Cardiac fibroblast (primary cell): ENCODE measurements around the gene CACNA1D.

ENCODE experiments used
- DNase-seq, 2 donors: peaks; one replicate each; pipeline versions ENCODE4 v3.0.0 to v3.0.0-alpha.2; 2010; ENCODE audit warnings: low read depth in 2 of 2
- H3K4me3 ChIP-seq, 2 donors: replicated peaks in 1 of 2; 1 replicate in 1 of 2; 2 replicates in 1 of 2; pipeline ENCODE4 v1.5.1; 2011; ENCODE audit warnings: low read depth in 2 of 2, low read length in 2 of 2, mild to moderate bottlenecking in 2 of 2, moderate library complexity in 1 of 2
- TF ChIP-seq, protein P1 (sequence below): IDR thresholded peaks from one replicate; pipeline ENCODE4 v1.5.1; 2011; ENCODE audit warnings: low read depth, mild to moderate bottlenecking, low read length, inconsistent platforms

Gene CACNA1D

DNA sequence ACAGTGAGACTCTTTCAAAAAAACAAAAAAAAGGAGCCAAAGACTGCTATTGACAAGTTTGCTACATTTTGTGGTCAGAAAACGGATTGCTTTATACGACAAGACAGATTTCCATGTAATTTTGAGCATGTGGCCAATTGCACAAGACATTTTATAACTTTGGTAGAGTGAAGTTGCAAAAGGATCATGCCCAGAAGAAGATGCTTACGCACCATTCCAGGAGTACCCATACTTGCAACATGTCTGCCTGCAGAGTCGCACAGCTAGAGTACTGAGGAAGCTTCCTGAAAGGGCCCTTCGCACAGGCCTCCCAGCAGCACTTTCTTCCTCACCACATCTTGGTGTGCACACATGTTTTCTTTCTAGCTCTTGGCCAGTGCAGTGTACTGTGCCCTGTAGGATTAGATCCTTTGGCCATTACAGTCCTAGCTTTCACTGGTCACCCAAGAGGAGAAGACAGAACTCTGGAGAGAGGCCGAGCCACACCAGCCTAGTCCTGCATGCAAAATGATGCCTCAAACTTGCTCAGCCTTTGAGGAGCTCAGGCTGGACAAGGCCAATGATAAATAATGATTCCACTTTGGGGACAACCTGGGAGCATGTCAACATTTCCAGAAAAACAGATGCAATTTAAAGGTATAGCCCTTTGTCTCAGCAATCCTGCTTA lies 340.2 kb downstream of the CACNA1D start:
- H3K4me3 ChIP-seq, result no peak overlapping the region
- no peak for DNase-seq
- TF ChIP-seq, protein P1, sequence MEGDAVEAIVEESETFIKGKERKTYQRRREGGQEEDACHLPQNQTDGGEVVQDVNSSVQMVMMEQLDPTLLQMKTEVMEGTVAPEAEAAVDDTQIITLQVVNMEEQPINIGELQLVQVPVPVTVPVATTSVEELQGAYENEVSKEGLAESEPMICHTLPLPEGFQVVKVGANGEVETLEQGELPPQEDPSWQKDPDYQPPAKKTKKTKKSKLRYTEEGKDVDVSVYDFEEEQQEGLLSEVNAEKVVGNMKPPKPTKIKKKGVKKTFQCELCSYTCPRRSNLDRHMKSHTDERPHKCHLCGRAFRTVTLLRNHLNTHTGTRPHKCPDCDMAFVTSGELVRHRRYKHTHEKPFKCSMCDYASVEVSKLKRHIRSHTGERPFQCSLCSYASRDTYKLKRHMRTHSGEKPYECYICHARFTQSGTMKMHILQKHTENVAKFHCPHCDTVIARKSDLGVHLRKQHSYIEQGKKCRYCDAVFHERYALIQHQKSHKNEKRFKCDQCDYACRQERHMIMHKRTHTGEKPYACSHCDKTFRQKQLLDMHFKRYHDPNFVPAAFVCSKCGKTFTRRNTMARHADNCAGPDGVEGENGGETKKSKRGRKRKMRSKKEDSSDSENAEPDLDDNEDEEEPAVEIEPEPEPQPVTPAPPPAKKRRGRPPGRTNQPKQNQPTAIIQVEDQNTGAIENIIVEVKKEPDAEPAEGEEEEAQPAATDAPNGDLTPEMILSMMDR, result no peak

DNA sequence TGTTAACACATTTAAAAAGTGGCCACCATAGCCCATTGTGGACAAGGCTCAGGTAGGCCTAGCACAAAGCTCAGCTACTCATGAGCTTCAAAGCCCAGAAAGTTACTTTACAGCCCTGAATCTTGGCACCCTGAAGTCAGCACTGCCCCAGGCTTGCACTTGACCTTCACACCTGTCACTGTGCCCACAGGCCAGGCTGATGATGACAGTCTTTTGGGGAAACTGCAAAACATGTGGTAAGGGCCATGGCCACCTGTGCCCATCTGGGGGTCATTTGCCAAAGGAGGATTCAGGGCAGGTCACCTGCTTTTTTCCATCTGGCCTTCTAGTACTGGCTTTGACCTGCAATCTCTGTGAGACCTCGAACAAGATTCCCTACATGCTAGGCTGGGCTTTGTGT lies 340.8 kb downstream of the CACNA1D start:
- no peak overlapping the region for H3K4me3 ChIP-seq
- TF ChIP-seq, protein P1, result no peak
- no peak for DNase-seq

- no peak overlapping the region for H3K4me3 ChIP-seq
- DNase-seq, result no peak
- TF ChIP-seq, protein P1, result no peak
Observed at GRCh38 chr3:53836084-53836872, 341.9 kb downstream of the CACNA1D start.

DNA sequence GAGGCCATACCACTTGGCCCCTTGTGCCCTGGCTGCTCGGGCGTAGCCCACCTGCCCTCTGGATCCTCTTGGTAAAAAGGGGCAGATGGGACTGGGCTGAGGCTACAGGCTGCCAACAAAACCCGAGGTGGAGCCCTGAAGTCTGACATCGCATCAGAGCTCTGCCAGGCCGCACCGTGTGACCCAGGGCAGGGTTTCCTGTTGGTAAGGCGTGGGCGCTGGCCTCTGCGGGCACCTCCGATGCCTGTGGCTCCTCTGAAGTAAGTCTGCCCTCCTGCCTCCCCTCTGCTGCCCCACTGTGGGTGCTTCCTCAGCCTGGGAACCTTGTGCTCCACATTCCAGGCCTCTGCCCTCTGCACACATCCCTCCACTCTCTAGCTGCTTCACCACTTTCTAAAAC lies 342.9 kb downstream of the CACNA1D start:
- TF ChIP-seq, protein P1, result no peak
- no peak for DNase-seq
- no peak overlapping the region for H3K4me3 ChIP-seq

DNA sequence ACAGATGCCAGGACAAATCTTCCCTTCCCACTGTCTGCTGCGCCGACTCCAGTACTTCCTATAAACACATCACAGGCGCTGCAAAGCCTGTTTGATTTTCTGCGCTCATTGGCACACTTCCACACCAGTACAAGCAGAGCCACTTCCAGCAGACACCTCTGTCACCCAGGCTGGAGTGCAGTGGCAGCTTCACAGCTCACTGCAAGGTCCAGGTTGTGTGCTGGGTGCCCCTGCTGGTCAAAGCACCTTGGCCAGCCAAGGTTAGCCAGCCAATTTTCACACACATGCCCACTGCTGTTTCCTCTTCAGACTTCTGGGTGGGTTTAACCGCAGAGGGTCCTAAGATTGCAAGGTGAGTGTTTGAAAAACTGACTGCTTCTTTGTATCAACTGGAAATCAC lies 346.9 kb downstream of the CACNA1D start:
- TF ChIP-seq, protein P1, result no peak
- no peak overlapping the region for H3K4me3 ChIP-seq
- no peak for DNase-seq

GRCh38 chr3:53842436-53843194 lies 348.2 kb downstream of the CACNA1D start:
- TF ChIP-seq, protein P1, result no peak
- peak; percentile 3 to 29 for DNase-seq
- H3K4me3 ChIP-seq, result no peak overlapping the region
